GM18867 (cell line): ENCODE results near the gene LONRF3.
"Not testable (repeated sequence)": the region's sequence is repeated elsewhere in the genome, so short reads cannot be mapped to it uniquely, and the experiment has no call there.

Experiments
- ATAC-seq: cut with Tn5 transposase; IDR thresholded peaks from one replicate; pipeline ENCODE4 v1.9.1; 2021; ENCODE audit warnings: mild to moderate bottlenecking, moderate library complexity; ENCODE audit not compliant: unreplicated experiment

Gene LONRF3

DNA sequence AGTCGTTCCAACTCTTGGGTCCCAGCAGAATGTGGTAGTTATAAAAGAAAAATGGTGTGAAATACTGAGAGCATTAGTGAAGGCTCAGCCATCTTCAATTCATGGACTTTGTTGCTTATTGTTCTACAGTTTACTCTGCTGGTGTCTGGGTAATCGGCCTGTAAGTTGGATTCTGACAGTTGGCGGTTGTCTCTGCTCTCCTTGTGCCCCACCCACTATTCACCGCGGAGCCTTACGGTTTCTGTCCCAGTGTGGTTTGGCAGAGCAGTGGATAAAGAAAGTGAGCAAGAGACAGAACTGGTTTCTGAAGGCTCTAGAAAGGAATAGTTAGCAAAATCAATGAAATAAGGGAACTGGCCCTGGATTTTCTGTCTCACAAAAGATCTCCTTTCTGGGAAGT, 9.1 kb downstream of the LONRF3 start:
- no peak for ATAC-seq

DNA sequence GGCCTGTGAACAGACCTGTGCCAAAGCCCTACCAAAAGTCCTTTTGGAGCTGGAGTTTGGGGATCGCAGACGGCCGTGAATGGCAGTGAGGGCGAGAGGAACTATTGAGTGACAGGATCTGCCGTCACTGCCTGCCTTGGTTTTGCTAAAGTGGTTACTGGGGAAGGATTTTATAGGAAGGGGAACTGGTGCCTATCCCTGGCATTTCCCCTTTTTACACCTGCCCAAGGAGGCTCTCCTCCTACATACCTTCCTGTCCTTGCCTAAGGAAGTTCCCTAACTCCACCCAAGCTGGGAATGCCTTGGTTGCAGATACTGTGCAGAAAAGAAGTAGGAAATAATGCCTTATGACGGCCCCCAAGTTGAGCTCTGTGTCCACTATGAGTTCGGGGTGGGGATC, 14.5 kb downstream of the LONRF3 start:
- ATAC-seq: no peak

DNA sequence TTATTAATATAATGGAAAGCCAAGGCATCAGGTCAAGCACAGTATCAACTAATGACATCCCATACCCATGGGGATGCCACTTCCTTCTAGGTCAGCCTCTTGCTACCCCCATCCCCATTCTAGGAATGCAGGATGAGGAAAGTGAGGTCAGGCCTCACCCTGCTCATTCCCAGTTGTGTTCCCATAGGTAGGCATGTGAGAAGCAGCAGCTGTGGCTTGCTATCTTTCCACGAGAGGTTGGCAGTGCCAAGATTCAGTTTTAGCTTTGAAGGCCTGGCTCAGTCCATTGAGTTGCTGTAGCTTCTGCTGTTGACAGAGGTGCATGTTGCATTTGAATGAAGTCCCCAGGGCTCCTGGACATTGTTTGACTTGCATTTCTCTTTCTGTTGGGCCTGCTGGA, 15.5 kb downstream of the LONRF3 start:
- no peak for ATAC-seq

DNA sequence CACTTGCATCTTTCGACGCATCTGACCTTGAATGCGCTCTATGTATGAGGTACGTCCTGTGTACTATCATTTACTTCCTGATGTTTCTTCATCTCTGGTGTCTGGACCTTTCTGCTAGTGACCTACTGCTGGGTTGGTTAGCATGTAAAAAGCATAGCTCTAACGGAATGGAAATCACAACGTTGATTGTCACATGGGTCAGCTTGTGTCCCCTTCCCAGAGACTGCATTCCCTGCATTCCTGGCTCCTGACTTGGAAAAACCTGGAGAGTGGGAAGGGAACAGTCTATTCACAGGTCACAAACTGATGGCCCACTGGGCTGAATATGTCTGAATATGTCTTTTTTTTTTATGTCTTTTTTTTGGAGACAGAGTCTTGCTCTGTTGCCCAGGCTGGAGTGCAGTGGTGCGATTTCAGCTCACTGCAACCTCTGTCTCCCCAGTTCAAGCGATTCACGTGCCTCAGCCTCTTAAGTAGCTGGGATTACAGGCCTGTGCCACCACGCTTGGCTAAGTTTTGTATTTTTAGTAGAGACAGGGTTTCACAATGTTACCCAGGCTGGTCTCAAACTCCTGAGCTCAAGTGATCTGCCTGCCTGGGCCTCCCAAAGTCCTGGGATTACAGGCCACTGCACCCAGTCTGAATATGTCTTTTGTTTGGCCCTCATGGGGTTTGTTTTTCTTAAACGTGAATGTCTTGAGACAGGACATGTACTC, 16.3 kb downstream of the LONRF3 start:
- ATAC-seq: no peak

DNA sequence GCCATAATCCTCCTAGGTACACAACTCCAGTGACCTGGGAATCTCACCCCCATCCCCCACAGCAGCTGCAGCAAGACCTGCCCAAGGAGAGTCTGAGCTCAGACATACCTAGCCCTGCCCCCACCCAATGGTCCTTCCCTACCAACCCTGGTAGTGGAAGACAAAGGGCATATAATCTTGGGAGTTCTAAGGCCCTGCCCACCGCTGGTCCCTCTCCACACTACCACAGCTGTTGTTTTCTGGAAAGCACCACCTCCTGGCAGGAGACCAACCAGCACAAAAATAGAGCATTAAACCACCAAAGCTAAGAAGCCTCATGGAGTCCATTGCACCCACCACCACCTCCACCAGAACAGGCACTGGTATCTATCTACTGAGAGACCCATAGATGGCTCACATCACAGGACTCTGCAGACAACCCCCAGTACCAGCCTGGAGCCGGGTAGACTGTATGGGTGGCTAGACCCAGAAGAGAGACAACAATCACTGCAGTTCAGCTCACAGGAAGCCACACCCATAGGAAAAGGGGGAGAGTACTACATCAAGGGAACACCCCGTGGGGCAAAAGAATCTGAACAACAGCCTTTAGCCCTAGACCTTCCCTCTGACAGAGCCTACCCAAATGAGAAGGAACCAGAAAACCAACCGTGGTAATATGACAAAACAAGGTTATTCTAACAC, 18.2 kb downstream of the LONRF3 start:
- not testable (repeated sequence) for ATAC-seq

DNA sequence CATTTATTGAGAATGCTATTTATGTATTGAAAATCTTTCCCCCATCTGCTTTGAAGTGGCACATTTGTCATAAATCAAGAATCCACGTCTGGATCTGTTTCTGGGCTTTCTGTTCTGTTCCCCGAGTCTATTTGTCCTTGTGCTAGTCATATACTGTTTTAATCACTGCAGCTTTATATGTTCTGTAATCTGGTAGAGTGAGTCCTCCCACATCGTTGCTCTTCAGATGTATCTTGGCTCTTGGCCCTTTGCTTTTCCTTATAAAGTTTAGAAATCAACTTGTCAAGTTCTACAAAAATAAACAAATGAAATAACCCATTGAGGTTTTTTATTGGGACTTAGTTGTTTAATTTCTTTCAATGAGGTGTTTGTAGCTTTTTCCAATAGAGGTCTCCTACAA, 29.0 kb downstream of the LONRF3 start:
- ATAC-seq: no peak

DNA sequence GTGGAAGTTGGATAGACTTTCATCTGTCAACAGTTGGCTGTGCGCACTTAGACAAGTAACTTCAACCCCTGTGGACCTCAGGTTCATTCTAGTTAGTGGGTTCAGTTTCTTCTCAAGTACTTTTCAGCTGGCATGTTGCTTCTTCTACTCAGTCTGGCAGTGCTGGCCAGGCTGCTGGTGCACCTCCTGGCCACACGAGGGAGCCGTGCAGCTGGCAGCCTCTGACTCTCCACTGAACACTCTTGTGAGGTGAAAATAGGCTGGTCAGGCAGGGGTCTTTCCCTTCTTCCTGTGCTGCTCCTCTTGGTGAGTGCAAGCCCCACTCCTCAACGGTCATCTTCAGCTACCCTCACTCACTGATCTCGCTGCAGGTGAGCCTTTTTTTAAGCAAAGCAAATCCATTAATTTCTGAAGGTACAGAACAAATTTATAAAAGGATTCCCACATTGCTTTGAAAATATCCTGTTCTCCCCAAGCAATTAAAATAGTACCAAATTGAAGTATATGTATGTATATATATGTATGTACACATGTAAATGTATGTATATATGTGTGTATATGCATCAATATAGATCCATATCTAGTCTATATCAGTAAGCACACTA, 30.6 kb downstream of the LONRF3 start:
- ATAC-seq: peak; percentile 97

DNA sequence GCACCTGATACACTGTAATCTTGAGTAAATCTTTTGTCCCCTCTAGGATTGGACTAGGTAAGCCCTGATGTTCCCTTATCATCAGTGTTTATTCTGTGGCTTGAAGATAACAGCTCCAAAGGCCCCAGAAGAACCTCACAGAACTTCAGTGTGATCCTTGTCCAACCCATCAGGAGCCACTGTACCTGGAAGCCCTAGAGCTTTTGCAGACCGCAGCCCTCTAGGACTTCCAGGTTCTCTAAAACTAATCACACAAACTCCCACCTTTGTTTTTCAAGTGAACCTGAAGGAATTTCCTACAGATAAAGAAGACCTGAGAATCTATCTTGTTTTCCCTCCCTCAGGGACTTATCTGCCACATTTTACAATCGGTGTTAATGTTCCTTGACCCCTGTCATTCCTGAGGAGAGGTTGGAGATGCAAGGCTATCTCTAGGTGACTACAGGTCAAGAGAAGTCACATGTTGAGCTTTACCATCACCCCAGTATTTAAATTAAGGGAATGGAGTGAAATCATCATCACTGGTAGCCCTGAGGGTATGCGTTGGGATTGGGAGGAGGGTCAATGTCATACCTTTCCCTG, 32.9 kb downstream of the LONRF3 start:
- no peak for ATAC-seq

DNA sequence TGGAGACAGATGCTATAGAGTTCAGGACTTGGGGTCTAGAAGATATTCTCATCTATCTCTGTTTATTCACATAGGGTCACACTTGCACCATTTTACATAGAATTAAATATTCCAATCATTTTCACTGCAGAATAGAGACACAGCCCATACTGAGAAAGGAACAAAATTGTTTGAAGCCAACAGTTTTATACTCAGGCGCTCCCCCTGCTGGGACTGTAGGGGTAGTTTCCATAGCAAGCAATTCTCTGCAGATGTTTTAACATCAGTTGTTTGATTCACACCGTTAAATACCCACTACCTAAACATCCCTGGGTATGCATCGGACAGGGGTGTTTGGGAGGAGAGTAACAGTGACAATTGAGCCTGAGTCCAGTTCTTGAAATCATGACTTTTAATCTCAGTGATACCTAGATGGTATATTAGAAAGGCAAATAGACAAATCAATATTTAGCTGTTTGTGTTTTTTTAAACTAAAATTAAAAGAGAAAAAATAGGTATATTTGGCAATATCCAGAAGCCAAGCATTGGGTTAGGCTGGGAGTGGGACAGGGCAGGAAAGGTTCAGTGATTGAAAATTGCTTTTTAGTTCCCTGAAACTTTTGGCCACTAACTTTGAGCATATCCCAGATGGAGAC, 33.8 kb downstream of the LONRF3 start:
- peak; percentile 72 for ATAC-seq

DNA sequence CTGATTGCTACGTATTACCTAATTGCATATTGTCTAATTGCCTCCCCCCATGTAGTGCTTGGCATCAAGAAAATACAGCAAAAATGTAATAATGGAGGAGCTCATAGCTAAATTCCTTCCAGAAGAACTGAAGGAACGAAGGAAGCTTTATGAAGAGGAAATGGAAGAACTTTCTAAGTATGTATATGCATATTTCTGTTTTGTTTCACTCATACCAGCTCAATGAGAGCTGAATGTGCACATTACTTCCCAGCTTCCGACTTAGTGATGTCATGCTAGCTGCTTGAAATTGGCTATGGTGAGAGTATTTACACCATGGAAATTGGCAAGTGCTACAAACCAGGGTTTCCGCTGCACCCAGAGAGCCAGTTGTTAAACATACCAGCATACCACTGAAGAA, 34.7 kb downstream of the LONRF3 start:
- no peak for ATAC-seq

DNA sequence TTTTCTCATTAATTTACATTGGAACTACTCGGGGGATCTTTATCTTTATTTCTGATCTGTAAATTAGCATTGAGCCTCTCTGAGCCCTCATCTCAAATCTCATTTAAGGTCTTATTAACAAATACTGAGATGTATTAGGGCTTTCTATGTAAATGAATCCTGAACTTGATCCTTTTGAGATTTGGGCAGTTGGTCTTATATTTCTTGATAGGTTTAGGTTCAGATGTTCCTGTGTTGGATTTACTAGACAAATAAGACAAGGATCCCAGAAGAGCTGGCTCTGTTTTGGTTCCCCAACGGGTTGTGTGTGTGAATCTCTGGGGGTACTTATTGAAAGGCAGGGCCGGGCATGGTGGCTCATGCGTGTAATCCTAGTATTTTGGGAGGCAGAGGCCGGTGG, 36.1 kb downstream of the LONRF3 start:
- no peak for ATAC-seq

DNA sequence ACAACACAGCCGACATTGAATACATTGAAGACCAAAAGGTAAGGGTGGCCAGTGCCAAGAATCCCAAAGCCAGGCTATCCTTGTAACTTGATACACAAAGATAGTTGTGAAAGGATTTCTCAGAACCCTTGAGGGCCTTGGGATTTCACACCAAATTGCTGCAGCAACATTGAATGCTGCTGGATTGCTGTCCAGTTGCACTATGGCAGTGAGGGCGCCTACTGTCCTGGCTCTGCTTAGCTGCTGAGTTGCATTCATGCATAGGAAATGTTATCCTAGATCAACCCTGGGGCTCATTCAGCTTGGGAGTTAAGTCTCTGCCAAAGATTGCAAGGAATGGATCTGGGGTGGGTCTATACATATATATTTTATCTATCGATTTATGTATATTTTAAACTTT, 38.7 kb downstream of the LONRF3 start:
- no peak for ATAC-seq

DNA sequence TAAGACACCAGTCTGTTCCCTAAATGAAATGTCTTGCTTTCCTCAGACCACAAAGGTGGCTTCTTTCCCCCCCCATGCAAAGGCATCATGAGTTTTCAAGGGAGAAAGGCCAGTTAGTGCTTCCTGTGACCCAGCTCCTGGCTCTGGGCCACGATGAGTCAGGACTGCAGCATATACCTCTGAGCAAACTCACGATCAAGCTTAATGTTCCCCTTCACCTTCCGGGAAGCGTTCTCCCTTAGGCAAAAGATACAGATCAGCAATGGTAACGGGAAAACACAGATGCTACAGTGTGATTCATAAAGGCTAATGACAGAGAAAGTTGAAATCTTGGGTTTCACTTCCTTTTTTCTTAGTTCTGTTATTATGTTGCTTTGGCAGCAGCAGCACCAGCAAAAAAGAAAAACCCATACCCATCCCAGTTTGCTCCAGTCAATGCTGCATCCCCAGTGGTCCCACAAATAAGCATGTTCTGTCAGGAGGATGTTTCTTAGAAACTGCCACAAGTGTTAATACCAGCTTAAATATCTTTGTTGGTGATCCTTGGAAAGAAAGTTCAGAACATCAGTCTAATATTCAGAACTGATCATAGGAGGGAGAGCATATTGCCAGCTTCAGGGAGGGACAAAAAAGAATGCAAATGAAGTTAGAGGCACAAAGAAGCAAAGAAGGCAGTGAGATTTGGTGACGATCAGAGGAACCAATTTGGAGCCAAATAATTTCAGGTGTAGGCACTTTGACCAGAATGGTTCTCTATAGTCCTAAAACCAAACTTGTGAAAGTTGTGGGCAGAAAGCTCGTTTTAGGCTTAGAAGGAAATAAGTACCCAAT, 41.2 kb downstream of the LONRF3 start:
- peak; percentile 96 for ATAC-seq

DNA sequence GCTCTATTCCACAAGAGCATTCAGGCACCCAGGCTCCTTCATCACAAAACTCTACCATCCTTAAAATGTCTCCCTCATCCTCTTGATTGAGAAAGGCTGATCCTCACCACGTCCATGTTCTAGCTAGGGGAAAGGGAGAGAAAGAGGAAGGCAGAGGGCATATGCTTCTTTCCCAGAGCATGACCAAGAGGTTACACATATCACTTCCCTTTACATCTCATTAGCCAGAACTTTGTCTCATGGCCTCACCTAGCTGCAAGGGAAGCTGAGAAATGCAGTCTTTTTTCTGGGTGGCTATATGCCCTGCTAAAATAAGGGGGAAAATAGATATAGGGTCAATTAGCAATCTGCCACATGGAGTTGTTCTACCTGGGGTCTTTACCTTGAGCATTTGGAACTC, 42.7 kb downstream of the LONRF3 start:
- ATAC-seq: no peak

DNA sequence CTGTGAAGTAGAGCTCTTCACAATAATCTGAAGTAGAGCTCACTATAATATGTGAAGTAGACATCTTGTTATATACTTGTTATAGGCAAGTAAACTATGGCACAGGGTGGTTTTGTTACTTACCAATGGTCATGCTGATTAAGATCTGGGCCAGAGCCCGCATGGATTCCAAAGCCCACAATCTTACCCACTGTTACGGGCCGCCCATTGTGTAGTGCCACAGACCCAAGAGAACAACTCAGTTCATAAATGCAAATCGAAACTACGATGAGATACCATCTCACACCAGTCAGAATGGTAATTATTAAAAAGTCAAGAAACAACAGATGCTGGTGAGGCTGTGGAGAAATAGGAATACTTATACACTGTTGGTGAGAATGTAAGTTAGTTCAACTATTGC, 51.5 kb downstream of the LONRF3 start:
- ATAC-seq: no peak

DNA sequence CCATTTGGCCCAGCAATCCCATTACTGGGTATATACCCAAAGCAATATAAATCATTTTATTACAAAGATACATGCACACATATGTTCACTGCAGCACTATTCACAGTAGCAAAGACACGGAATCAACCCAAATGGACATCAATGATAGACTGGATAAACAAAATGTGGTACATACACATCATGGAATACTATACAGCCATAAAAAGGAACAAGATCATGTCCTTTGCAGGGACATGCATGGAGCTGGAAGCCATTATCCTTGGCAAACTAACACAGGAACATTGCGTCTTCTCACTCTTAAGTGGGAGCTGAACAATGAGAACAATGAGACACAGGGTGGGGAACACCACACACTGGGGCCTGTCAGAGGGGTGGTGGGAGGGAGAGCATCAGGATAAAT, 51.9 kb downstream of the LONRF3 start:
- not testable (repeated sequence) for ATAC-seq

DNA sequence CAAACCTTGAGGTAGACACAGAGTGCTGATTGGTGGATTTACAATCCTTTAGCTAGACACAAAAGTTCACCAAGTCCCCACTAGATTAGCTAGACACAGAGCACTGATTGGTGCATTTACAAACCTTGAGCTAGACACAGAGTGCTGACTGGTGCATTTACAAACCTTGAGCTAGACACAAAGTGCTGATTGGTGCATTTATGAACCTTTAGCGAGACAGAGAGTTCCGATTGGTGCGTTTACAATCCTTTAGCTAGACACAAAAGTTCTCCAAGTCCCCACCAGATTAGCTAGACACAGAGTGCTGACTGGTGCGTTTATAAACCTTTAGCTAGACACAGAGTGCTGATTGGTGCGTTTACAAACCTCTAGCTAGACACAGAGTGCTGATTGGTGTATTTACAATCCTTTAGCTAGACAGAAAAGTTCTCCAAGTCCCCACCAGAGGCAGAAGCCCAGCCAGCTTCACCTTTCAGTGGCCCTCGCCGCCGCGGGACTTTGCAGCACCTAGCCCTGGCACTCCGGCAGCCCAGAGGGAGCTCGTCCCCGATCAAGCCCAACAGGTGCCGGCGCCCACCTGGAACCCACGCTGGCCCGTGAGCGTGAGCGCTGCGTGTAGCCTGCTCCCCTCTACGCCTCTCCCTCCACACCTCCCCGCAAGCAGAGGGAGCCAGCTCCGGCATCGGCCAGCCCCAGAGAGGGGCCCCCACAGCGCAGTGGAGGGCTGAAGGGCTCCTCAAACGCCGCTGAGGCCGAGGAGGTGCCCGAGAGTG, 53.7 kb downstream of the LONRF3 start:
- not testable (repeated sequence) for ATAC-seq

DNA sequence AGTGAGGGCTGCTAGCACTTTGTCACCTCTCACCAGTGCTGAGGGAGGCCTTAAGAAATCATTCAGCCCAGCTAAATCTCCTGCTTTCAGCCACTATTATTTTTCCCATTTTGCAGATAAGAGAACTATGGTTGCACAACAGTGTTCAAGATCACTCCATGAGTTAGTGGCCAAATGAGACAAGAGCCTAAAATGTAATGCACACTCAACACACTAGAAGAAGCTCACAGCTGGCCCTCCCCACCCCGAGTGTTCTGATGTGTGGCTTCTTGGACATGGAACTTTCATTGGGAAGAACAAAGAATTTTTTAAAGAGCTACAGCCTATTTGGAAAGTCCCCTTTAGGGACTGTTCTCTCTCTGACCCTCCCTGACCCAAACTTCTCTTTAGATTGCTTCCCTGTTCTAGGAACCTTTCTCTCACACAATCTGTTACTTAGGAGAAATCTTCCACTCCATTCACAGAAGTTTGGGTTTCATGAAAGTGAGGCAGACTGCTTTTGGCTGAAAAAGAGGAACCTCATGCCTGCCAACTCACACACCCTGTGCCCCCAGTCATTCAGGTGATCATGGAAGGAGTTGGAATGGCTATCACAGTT, 54.4 kb downstream of the LONRF3 start:
- no peak for ATAC-seq

DNA sequence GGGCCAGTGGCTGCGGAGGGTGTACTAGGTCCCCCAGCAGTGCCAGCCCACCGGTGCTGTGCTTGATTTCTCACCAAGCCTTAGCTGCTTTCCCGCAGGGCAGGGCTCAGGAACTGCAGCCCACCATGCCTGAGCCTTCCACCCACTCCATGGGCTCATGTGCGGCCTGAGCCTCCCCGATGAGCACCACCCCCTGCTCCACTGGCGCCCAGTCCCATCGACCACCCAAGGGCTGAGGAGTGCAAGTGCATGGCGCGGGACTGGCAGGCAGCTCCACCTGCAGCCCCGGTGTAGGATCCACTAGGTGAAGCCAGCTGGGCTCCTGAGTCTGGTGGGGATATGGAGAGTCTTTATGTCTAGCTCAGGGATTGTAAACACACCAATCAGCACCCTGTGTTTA, 55.2 kb downstream of the LONRF3 start:
- ATAC-seq: not testable (repeated sequence)
